PC-9 (cell line): ENCODE measurements around the gene NYNRIN.

Source experiments
- EZH2 ChIP-seq: fragments of 200-600 bp; sonication (generic); IDR thresholded peaks from 2 replicates; pipeline ENCODE4 v1.8.0; 2017; ENCODE audit warnings: antibody characterized with exemption, low read depth
- TF ChIP-seq, protein P1 (sequence below): fragments of 200-600 bp; sonication (generic); conservative IDR thresholded peaks from 2 replicates; pipeline ENCODE4 v1.6.1; 2017; ENCODE audit warnings: mixed run types, antibody characterized with exemption, mild to moderate bottlenecking, moderate library complexity

DNA sequence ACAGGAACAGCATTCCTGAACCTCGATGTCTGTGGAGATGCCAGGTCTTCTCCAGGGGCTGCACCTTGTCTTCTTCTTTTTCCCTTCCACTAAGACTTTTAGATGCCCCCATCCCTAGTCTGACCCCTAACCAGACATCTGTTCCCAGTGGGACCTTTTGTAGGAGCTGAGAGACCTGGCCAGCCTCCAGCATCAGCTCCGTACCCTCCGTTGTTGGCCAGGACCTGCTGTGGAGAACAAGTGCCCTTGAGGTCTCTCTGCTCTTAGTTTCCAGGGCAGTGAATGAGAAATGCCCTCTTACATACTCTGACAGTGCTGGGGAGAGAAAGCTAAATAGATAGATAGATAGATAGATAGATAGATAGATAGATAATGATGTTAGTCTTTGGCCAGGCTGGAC lies 60.5 kb downstream of the NYNRIN start:
- TF ChIP-seq, protein P1, sequence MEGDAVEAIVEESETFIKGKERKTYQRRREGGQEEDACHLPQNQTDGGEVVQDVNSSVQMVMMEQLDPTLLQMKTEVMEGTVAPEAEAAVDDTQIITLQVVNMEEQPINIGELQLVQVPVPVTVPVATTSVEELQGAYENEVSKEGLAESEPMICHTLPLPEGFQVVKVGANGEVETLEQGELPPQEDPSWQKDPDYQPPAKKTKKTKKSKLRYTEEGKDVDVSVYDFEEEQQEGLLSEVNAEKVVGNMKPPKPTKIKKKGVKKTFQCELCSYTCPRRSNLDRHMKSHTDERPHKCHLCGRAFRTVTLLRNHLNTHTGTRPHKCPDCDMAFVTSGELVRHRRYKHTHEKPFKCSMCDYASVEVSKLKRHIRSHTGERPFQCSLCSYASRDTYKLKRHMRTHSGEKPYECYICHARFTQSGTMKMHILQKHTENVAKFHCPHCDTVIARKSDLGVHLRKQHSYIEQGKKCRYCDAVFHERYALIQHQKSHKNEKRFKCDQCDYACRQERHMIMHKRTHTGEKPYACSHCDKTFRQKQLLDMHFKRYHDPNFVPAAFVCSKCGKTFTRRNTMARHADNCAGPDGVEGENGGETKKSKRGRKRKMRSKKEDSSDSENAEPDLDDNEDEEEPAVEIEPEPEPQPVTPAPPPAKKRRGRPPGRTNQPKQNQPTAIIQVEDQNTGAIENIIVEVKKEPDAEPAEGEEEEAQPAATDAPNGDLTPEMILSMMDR = no peak
- TF ChIP-seq EZH2 = no peak
